Neural cell (in vitro differentiated cells): ENCODE results near the gene CDC5L. TPM values are rescaled to one million over a fixed set of nuclear protein-coding genes. Genes with fewer than 3 reads are reported as not detected.

Source experiments
- H2AFZ ChIP-seq: fragments of 200-600, 300-800 bp; sonication (generic), shearing (Covaris generic); 2 replicates; pipeline ENCODE4 v1.6.0; 2014; ENCODE audit warnings: low read depth, mild to moderate bottlenecking, antibody characterized with exemption, low read length, moderate library complexity
- H3F3A ChIP-seq: fragments of 200-600 bp; shearing (Covaris generic); 2 replicates; pipeline ENCODE4 v1.6.1; 2016; ENCODE audit warnings: mild to moderate bottlenecking, moderate library complexity, mixed read lengths, antibody characterized with exemption, low read length; ENCODE audit not compliant: insufficient read depth, poor library complexity, severe bottlenecking
- H3K27ac ChIP-seq: fragments of 200-600, 300-800 bp; sonication (generic), shearing (Covaris generic); 2 replicates; pipeline ENCODE4 v1.5.1; 2014; ENCODE audit warnings: mild to moderate bottlenecking, low read length, moderate library complexity
- H3K27me3 ChIP-seq: fragments of 300-800, 200-600 bp; sonication (generic), shearing (Covaris generic); 2 replicates; pipeline ENCODE4 v1.6.0; 2014; ENCODE audit warnings: mild to moderate bottlenecking, low read depth, low read length, moderate library complexity; ENCODE audit not compliant: insufficient read depth
- H3K36me3 ChIP-seq: fragments of 300-800, 200-600 bp; sonication (generic), shearing (Covaris generic); 2 replicates; pipeline ENCODE4 v1.5.1; 2014; ENCODE audit warnings: mild to moderate bottlenecking, antibody characterized with exemption, low read length, moderate library complexity; ENCODE audit not compliant: insufficient read depth
- H3K4me2 ChIP-seq: fragments of 300-800, 200-600 bp; sonication (generic), shearing (Covaris generic); 2 replicates; pipeline ENCODE4 v1.6.0; 2014; ENCODE audit warnings: mild to moderate bottlenecking, low read length
- H3K4me3 ChIP-seq: fragments of 300-800, 200-600 bp; sonication (generic), shearing (Covaris generic); 2 replicates; pipeline ENCODE4 v1.5.1; 2014; ENCODE audit warnings: mild to moderate bottlenecking, low read length, moderate library complexity
- H3K79me2 ChIP-seq: fragments of 200-600 bp; shearing (Covaris generic); replicated peaks from 2 replicates; pipeline ENCODE4 v1.6.0; 2014; ENCODE audit warnings: mild to moderate bottlenecking, low read length, moderate library complexity; ENCODE audit not compliant: insufficient read depth
- H3K9ac ChIP-seq: fragments of 300-800, 200-600 bp; sonication (generic), shearing (Covaris generic); 2 replicates; pipeline ENCODE4 v1.6.1; 2016; ENCODE audit warnings: mild to moderate bottlenecking, low read length, mixed read lengths
- H3K9me2 ChIP-seq: fragments of 200-600 bp; shearing (Covaris generic); 2 replicates; pipeline ENCODE4 v1.6.1; 2016; ENCODE audit warnings: mild to moderate bottlenecking, low read length, mixed read lengths; ENCODE audit not compliant: insufficient read depth
- H3K9me3 ChIP-seq: fragments of 200-600, 300-800 bp; sonication (generic), shearing (Covaris generic); 2 replicates; pipeline ENCODE4 v1.6.1; 2016; ENCODE audit warnings: mild to moderate bottlenecking, mixed run types, low read length, moderate library complexity, mixed read lengths
- H4K20me1 ChIP-seq: fragments of 200-600 bp; shearing (Covaris generic); 2 replicates; pipeline ENCODE4 v1.6.1; 2016; ENCODE audit warnings: mild to moderate bottlenecking, mixed run types; ENCODE audit not compliant: insufficient read depth
- EP300 ChIP-seq: fragments of 450-650 bp; conservative IDR thresholded peaks from 2 replicates; pipeline ENCODE4 v1.6.1; 2014; ENCODE audit warnings: antibody characterized with exemption, mild to moderate bottlenecking, moderate library complexity; ENCODE audit not compliant: poor library complexity, severe bottlenecking
- EZH2 ChIP-seq: fragments of 200-600, 300-800 bp; shearing (Covaris generic), sonication (generic); IDR thresholded peaks from 2 replicates; pipeline ENCODE4 v1.6.1; 2014; ENCODE audit warnings: antibody characterized with exemption, low read length, borderline replicate concordance, mild to moderate bottlenecking; ENCODE audit not compliant: insufficient read depth, poor library complexity, severe bottlenecking
- MXI1 ChIP-seq: fragments of 450-650 bp; conservative IDR thresholded peaks from 2 replicates; pipeline ENCODE4 v1.6.1; 2014; ENCODE audit warnings: antibody characterized with exemption, mild to moderate bottlenecking; ENCODE audit not compliant: poor library complexity, severe bottlenecking
- POLR2AphosphoS5 ChIP-seq: IDR thresholded peaks from 2 replicates; pipeline ENCODE4 v1.6.1; 2012
- RAD21 ChIP-seq: fragments of 450-650 bp; conservative IDR thresholded peaks from 2 replicates; pipeline ENCODE4 v1.6.1; 2014; ENCODE audit warnings: antibody characterized with exemption, mild to moderate bottlenecking, moderate library complexity
- SMC3 ChIP-seq: fragments of 450-650 bp; conservative IDR thresholded peaks from 2 replicates; pipeline ENCODE4 v1.6.1; 2014; ENCODE audit warnings: antibody characterized with exemption, mild to moderate bottlenecking, moderate library complexity; ENCODE audit not compliant: poor library complexity
- TAF1 ChIP-seq: IDR thresholded peaks from 2 replicates; pipeline ENCODE4 v1.6.1; 2012; ENCODE audit warnings: low read depth
- polyA plus RNA-seq: library from polyadenylated mRNA; depleted of rRNA; stranded (reverse); fragments of >200 nt; gene quantifications from 2 replicates; pipeline ENCODE4 v1.2.3, GENCODE V29; 2014
- TF ChIP-seq, protein P1 (sequence below): IDR thresholded peaks from 2 replicates; pipeline ENCODE4 v1.6.1; 2012; ENCODE audit warnings: borderline replicate concordance
- TF ChIP-seq, protein P2 (sequence below): fragments of 450-650 bp; IDR thresholded peaks from 2 replicates; pipeline ENCODE4 v1.5.1; 2014; ENCODE audit warnings: antibody characterized with exemption, mild to moderate bottlenecking, moderate library complexity; ENCODE audit not compliant: poor library complexity, severe bottlenecking

The CDC5L gene
- polyA plus RNA-seq, 1 donor from 2014 or later, result 28.9 TPM

DNA sequence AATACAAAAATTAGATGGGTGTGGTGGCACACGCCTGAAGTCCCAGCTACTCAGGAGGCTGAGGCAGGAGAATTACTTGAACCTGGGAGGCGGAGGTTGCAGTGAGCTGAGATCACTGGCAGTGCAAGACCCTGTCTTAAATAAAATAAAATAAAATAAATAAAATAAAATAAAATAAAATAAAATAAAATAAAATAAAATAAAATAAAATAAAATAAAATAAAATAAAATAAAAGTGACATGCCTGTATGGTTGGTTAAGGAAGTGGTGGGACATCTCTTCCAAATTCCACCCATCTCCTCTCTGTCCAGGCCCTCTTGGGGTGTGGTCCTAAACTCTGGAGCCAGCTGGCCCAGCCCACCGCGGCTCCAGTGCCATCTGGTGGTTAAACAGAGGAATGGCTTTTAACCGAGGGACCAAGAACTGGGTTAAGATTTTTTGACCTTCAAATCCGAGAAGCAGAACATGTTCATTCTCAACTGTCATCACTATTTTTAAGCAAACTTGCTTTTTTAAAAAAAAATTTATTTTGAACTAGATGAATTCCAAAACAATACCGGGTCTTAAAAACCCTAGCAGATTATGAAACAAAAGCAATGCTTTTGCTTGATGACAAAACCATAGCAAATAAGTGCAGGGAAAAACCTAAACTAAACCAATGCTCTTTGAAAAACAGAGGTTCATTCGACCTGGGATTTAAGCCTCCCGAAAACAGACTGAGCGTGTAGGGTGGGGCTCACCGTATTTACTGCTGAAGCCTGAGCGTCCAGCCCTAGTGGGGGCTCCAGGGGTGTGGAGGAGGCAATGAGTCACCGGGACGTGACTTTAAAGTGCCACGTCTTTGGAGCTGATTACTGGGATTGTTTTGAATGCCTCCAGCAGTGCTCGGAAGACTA is 68.8 kb downstream of the CDC5L start:
- TF ChIP-seq EP300, result no peak
- no peak for TF ChIP-seq SMC3
- TF ChIP-seq, protein P1, sequence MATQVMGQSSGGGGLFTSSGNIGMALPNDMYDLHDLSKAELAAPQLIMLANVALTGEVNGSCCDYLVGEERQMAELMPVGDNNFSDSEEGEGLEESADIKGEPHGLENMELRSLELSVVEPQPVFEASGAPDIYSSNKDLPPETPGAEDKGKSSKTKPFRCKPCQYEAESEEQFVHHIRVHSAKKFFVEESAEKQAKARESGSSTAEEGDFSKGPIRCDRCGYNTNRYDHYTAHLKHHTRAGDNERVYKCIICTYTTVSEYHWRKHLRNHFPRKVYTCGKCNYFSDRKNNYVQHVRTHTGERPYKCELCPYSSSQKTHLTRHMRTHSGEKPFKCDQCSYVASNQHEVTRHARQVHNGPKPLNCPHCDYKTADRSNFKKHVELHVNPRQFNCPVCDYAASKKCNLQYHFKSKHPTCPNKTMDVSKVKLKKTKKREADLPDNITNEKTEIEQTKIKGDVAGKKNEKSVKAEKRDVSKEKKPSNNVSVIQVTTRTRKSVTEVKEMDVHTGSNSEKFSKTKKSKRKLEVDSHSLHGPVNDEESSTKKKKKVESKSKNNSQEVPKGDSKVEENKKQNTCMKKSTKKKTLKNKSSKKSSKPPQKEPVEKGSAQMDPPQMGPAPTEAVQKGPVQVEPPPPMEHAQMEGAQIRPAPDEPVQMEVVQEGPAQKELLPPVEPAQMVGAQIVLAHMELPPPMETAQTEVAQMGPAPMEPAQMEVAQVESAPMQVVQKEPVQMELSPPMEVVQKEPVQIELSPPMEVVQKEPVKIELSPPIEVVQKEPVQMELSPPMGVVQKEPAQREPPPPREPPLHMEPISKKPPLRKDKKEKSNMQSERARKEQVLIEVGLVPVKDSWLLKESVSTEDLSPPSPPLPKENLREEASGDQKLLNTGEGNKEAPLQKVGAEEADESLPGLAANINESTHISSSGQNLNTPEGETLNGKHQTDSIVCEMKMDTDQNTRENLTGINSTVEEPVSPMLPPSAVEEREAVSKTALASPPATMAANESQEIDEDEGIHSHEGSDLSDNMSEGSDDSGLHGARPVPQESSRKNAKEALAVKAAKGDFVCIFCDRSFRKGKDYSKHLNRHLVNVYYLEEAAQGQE, result no peak
- no peak for TF ChIP-seq RAD21
- no peak for TF ChIP-seq POLR2AphosphoS5
- TF ChIP-seq MXI1, result no peak
- TF ChIP-seq EZH2, result no peak
- TF ChIP-seq, protein P2, sequence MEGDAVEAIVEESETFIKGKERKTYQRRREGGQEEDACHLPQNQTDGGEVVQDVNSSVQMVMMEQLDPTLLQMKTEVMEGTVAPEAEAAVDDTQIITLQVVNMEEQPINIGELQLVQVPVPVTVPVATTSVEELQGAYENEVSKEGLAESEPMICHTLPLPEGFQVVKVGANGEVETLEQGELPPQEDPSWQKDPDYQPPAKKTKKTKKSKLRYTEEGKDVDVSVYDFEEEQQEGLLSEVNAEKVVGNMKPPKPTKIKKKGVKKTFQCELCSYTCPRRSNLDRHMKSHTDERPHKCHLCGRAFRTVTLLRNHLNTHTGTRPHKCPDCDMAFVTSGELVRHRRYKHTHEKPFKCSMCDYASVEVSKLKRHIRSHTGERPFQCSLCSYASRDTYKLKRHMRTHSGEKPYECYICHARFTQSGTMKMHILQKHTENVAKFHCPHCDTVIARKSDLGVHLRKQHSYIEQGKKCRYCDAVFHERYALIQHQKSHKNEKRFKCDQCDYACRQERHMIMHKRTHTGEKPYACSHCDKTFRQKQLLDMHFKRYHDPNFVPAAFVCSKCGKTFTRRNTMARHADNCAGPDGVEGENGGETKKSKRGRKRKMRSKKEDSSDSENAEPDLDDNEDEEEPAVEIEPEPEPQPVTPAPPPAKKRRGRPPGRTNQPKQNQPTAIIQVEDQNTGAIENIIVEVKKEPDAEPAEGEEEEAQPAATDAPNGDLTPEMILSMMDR, result no peak
- no peak for TF ChIP-seq TAF1

DNA sequence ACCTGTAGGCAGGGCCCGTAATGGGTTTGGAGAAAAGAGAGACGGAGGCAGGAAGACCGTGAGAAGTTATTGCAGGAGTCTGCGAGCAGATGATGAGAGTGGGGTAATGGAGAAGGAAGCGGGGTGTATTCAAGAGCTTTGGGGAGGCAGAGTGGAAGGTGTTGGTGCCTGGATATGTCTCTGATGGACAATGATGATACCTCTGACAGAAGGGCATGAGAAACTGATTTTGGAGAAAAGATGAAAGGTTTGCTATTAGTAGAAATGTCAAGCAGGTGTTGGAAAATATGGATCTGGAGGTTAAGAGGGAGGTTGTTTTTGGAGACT is 69.4 kb downstream of the CDC5L start:
- Histone ChIP-seq H3K9ac (no peak overlapping the region), H3K4me3 (no peak overlapping the region), H3K9me2 (no peaks in the 10 kb centered on the region)

More for the DNA sequence above, 68.8 kb downstream of the CDC5L start:
- H3K27me3 ChIP-seq, result no peaks in the 10 kb centered on the region
- H3F3A ChIP-seq, result no peaks in the 10 kb centered on the region
- no peak overlapping the region for H3K4me2 ChIP-seq
- H3K79me2 ChIP-seq, result no peaks in the 10 kb centered on the region
- no peak overlapping the region for H3K9ac ChIP-seq
- no peak overlapping the region for H3K27ac ChIP-seq
- H4K20me1 ChIP-seq, result no peaks in the 10 kb centered on the region
- no peak overlapping the region for H2AFZ ChIP-seq
- H3K9me3 ChIP-seq, result no peaks in the 10 kb centered on the region
- H3K36me3 ChIP-seq, result no peaks in the 10 kb centered on the region
- H3K9me2 ChIP-seq, result no peaks in the 10 kb centered on the region
- no peak overlapping the region for H3K4me3 ChIP-seq

More for the DNA sequence above, 69.4 kb downstream of the CDC5L start:
- no peaks in the 10 kb centered on the region for H3K79me2 ChIP-seq
- no peaks in the 10 kb centered on the region for H4K20me1 ChIP-seq
- no peaks in the 10 kb centered on the region for H3K27me3 ChIP-seq
- TF ChIP-seq, protein P1, result no peak
- TF ChIP-seq EZH2 (no peak), MXI1 (no peak), TAF1 (no peak), RAD21 (no peak), EP300 (no peak), POLR2AphosphoS5 (no peak)
- TF ChIP-seq, protein P2, result no peak
- no peaks in the 10 kb centered on the region for H3K9me3 ChIP-seq
- no peak overlapping the region for H2AFZ ChIP-seq
- no peak overlapping the region for H3K4me2 ChIP-seq
- H3K36me3 ChIP-seq, result no peaks in the 10 kb centered on the region
- H3F3A ChIP-seq, result no peaks in the 10 kb centered on the region
- H3K27ac ChIP-seq, result no peak overlapping the region
